Endothelial cell (in vitro differentiated cells): ENCODE measurements around the gene TSC22D2. TPM values are rescaled to one million over a fixed set of nuclear protein-coding genes. Genes with fewer than 3 reads are reported as not detected.
A peak's percentile ranks its signal among the peaks of the same experiment; 100 is the strongest.
"Not testable (repeated sequence)": the region's sequence is repeated elsewhere in the genome, so short reads cannot be mapped to it uniquely, and the experiment has no call there.

Experiments used
- DNase-seq: peaks from one replicate; pipeline ENCODE4 v3.0.0; 2021; ENCODE audit warnings: low spot score
- H3K27ac Mint-ChIP-seq: one replicate; pipeline ENCODE4 v1.8.0; 2021; ENCODE audit warnings: mixed read lengths, inconsistent platforms; ENCODE audit not compliant: unreplicated experiment
- H3K27me3 Mint-ChIP-seq: one replicate; pipeline ENCODE4 v1.8.0; 2021; ENCODE audit warnings: mild to moderate bottlenecking, moderate library complexity, mixed read lengths, inconsistent platforms; ENCODE audit not compliant: unreplicated experiment
- H3K36me3 Mint-ChIP-seq: one replicate; pipeline ENCODE4 v1.8.0; 2021; ENCODE audit warnings: mild to moderate bottlenecking, low read depth, mixed read lengths, inconsistent platforms; ENCODE audit not compliant: unreplicated experiment
- H3K4me1 Mint-ChIP-seq: one replicate; pipeline ENCODE4 v1.8.0; 2021; ENCODE audit warnings: mild to moderate bottlenecking, mixed read lengths, inconsistent platforms; ENCODE audit not compliant: unreplicated experiment
- H3K4me3 Mint-ChIP-seq: one replicate; pipeline ENCODE4 v1.8.0; 2021; ENCODE audit warnings: mild to moderate bottlenecking, mixed read lengths, inconsistent platforms; ENCODE audit not compliant: unreplicated experiment
- H3K9me3 Mint-ChIP-seq: one replicate; pipeline ENCODE4 v1.8.0; 2021; ENCODE audit warnings: mixed read lengths, inconsistent platforms; ENCODE audit not compliant: unreplicated experiment
- total RNA-seq: library from RNA; stranded (reverse); fragmentation: NEBNext Ultra II Directional; extraction: Animal tissue kit (Norgen Biotek cat#: 25700); gene quantifications from one replicate; pipeline ENCODE4 v1.2.1, GENCODE V29; 2021; ENCODE audit not compliant: unreplicated experiment
- TF ChIP-seq, protein P1 (sequence below): fragments of 200-600 bp; sonication (generic); IDR thresholded peaks from one replicate; pipeline ENCODE4 v1.5.0; 2021; ENCODE audit warnings: antibody characterized with exemption; ENCODE audit not compliant: unreplicated experiment

TSC22D2 gene
- total RNA-seq, 1 donor from 2014 or later, result 38.8 TPM

- TF ChIP-seq, protein P1, sequence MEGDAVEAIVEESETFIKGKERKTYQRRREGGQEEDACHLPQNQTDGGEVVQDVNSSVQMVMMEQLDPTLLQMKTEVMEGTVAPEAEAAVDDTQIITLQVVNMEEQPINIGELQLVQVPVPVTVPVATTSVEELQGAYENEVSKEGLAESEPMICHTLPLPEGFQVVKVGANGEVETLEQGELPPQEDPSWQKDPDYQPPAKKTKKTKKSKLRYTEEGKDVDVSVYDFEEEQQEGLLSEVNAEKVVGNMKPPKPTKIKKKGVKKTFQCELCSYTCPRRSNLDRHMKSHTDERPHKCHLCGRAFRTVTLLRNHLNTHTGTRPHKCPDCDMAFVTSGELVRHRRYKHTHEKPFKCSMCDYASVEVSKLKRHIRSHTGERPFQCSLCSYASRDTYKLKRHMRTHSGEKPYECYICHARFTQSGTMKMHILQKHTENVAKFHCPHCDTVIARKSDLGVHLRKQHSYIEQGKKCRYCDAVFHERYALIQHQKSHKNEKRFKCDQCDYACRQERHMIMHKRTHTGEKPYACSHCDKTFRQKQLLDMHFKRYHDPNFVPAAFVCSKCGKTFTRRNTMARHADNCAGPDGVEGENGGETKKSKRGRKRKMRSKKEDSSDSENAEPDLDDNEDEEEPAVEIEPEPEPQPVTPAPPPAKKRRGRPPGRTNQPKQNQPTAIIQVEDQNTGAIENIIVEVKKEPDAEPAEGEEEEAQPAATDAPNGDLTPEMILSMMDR, result no peak
- no peaks in the 10 kb centered on the region for H3K9me3 Mint-ChIP-seq
- peaks cover 6% of the 10 kb centered on the region for H3K4me1 Mint-ChIP-seq
- H3K27me3 Mint-ChIP-seq, result no peaks in the 10 kb centered on the region
- H3K36me3 Mint-ChIP-seq, result no peaks in the 10 kb centered on the region
- DNase-seq, result no peak
- H3K4me3 Mint-ChIP-seq, result no peak overlapping the region
- no peak overlapping the region for H3K27ac Mint-ChIP-seq
Observed at GRCh38 chr3:150490277-150490986, 82.3 kb downstream of the TSC22D2 start.

DNA sequence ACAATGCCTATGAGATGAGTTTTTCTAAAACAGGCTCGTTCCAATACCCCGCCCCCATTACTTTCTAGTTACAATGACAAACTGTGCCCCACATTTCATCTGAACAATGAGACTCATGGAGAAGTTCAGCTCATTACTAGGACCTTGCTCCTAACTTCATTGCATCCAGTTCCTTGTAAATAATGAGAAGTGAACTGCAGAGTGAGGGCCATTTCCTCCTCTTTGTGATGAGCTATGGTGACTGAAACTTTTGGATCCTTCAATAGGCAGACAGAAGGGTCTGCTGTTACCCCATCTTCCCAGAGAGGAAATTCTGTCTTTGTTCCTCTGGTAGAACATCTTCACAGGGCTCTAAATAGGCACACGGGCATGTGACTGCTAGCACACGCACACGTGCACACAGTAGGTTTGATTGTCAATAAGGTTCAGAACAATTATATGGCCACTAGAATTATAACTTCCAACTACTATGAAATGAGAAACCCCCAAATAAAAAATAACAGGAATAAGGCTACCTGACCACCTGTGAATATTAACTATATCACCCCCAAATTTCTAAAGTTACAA lies 86.4 kb downstream of the TSC22D2 start:
- Mint-ChIP-seq H3K4me1 (peaks cover 6% of the 10 kb centered on the region), H3K9me3 (no peaks in the 10 kb centered on the region), H3K4me3 (no peak overlapping the region), H3K27me3 (no peaks in the 10 kb centered on the region), H3K36me3 (no peaks in the 10 kb centered on the region), H3K27ac (no peak overlapping the region)
- TF ChIP-seq, protein P1, result no peak
- DNase-seq, result no peak

DNA sequence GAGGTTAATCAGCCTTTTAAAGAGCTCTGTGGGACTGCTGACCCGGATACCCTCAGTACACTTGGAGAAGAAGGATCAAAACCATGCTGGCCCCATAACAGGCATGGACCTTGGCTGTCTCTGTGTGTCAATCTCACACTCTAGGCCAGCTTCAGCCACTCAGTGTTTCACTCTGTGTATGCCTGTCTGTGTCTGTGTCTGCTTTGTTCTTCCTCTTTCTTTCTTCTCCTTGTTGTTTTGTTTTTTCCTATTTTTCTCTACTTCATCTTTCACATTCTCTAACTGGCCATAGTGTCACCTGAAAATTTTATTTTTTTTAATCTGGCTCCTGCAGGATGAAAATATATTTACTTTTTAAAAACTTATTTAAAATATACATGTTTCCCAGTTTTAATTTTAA lies 87.1 kb downstream of the TSC22D2 start:
- H3K4me3 Mint-ChIP-seq, result no peak overlapping the region
- no peaks in the 10 kb centered on the region for H3K27me3 Mint-ChIP-seq
- peaks cover 6% of the 10 kb centered on the region for H3K4me1 Mint-ChIP-seq
- no peaks in the 10 kb centered on the region for H3K36me3 Mint-ChIP-seq
- H3K9me3 Mint-ChIP-seq, result no peaks in the 10 kb centered on the region
- TF ChIP-seq, protein P1, result no peak
- no peak for DNase-seq
- no peak overlapping the region for H3K27ac Mint-ChIP-seq

DNA sequence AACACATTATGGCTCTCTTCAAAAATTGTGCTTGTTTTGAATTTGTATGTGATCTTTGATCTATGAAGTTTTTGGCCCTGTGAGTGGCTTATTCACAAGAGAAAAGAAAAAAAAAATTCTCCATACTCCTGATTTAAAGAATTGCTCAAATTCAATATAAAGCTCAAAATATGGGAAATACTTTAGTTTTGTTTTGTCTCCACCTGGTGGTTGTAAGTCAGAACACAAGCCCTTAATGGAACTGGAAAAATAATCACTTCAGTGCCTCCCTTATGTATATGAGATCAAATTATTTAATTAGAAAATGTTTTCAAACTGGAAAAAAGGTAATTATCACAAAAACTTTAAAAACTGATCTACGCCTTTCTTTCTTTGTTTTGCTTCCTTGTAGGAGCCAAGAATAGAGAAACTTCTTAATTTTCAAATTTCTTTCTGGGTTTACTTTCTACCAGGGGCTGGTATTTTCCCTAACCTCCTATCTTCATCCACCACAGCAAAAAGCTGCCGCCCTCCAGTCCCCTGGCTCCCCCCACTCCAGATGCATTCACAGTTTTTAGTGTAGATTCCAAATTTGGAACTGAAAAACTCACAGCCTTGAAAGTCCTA lies 87.6 kb downstream of the TSC22D2 start:
- H3K4me3 Mint-ChIP-seq, result no peak overlapping the region
- no peaks in the 10 kb centered on the region for H3K27me3 Mint-ChIP-seq
- H3K4me1 Mint-ChIP-seq, result peaks cover 6% of the 10 kb centered on the region
- H3K36me3 Mint-ChIP-seq, result no peaks in the 10 kb centered on the region
- H3K9me3 Mint-ChIP-seq, result no peaks in the 10 kb centered on the region
- TF ChIP-seq, protein P1, result peak; percentile 94
- peak; percentile 15 for DNase-seq
- no peak overlapping the region for H3K27ac Mint-ChIP-seq

- H3K4me1 Mint-ChIP-seq, result peaks cover 6% of the 10 kb centered on the region
- H3K36me3 Mint-ChIP-seq, result peaks cover 8% of the 10 kb centered on the region
- no peak overlapping the region for H3K4me3 Mint-ChIP-seq
- TF ChIP-seq, protein P1, result no peak
- no peak for DNase-seq
- H3K9me3 Mint-ChIP-seq, result peaks cover 6% of the 10 kb centered on the region
- no peaks in the 10 kb centered on the region for H3K27me3 Mint-ChIP-seq
- no peak overlapping the region for H3K27ac Mint-ChIP-seq
Observed at GRCh38 chr3:150497956-150498355, 89.9 kb downstream of the TSC22D2 start.

- H3K36me3 Mint-ChIP-seq, H3K4me3 Mint-ChIP-seq, DNase-seq, H3K9me3 Mint-ChIP-seq, H3K27me3 Mint-ChIP-seq, H3K27ac Mint-ChIP-seq, H3K4me1 Mint-ChIP-seq: not testable (repeated sequence)
Observed at GRCh38 chr3:150500960-150501359, 92.9 kb downstream of the TSC22D2 start.
